ENCODE results near the gene PARP9.

GRCh38 chr3:122514123-122515019, 49.7 kb downstream of the PARP9 start, which contains the start of gene KPNA1:
- TF ChIP-seq, protein P1, sequence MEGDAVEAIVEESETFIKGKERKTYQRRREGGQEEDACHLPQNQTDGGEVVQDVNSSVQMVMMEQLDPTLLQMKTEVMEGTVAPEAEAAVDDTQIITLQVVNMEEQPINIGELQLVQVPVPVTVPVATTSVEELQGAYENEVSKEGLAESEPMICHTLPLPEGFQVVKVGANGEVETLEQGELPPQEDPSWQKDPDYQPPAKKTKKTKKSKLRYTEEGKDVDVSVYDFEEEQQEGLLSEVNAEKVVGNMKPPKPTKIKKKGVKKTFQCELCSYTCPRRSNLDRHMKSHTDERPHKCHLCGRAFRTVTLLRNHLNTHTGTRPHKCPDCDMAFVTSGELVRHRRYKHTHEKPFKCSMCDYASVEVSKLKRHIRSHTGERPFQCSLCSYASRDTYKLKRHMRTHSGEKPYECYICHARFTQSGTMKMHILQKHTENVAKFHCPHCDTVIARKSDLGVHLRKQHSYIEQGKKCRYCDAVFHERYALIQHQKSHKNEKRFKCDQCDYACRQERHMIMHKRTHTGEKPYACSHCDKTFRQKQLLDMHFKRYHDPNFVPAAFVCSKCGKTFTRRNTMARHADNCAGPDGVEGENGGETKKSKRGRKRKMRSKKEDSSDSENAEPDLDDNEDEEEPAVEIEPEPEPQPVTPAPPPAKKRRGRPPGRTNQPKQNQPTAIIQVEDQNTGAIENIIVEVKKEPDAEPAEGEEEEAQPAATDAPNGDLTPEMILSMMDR (IDR thresholded peaks at IDR 0.05), result no peak
- TF ChIP-seq EZH2 (IDR thresholded peaks at IDR 0.05), result peak; percentile 50

All from neural progenitor cell (in vitro differentiated cells).